ENCODE data around the gene ZCWPW1. TPM values are rescaled to one million over a fixed set of nuclear protein-coding genes. Genes with fewer than 3 reads are reported as not detected.

The ZCWPW1 gene
- total RNA-seq, 1 experiment from 2014 or later = 0.45 TPM

DNA sequence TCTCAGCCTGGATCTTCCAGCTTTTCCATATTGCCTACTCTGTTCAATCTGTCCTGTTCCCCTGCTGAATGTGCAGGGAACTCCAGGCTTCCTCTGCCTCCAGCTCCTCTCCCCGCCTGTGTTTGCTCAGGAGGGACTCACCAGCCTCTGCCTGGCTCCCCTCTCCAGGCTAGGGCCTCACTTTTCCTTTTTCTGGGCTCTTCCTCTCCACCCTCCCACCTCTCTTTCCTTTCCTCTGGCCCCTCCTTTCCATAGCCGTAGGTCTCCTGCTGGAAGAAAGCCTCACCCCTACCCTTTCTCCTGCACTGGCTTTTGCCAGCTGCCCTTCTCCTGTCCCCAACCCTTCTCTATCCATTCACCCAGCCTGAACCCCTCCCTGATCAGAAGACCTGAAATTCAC lies 30.3 kb downstream of the ZCWPW1 start:
- no peaks in the 10 kb centered on the region for H3K4me1 ChIP-seq (ENCODE audit: insufficient read depth, low read length, poor library complexity, severe bottlenecking)
- no peak for TF ChIP-seq EZH2 (IDR thresholded peaks at IDR 0.05; ENCODE audit: borderline replicate concordance, low read depth, low read length, poor library complexity, severe bottlenecking)
- TF ChIP-seq, protein P1, sequence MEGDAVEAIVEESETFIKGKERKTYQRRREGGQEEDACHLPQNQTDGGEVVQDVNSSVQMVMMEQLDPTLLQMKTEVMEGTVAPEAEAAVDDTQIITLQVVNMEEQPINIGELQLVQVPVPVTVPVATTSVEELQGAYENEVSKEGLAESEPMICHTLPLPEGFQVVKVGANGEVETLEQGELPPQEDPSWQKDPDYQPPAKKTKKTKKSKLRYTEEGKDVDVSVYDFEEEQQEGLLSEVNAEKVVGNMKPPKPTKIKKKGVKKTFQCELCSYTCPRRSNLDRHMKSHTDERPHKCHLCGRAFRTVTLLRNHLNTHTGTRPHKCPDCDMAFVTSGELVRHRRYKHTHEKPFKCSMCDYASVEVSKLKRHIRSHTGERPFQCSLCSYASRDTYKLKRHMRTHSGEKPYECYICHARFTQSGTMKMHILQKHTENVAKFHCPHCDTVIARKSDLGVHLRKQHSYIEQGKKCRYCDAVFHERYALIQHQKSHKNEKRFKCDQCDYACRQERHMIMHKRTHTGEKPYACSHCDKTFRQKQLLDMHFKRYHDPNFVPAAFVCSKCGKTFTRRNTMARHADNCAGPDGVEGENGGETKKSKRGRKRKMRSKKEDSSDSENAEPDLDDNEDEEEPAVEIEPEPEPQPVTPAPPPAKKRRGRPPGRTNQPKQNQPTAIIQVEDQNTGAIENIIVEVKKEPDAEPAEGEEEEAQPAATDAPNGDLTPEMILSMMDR (conservative IDR thresholded peaks at IDR 0.05; ENCODE audit: low read depth, low read length) = no peak
- CTCF ChIA-PET = no interaction called here

DNA sequence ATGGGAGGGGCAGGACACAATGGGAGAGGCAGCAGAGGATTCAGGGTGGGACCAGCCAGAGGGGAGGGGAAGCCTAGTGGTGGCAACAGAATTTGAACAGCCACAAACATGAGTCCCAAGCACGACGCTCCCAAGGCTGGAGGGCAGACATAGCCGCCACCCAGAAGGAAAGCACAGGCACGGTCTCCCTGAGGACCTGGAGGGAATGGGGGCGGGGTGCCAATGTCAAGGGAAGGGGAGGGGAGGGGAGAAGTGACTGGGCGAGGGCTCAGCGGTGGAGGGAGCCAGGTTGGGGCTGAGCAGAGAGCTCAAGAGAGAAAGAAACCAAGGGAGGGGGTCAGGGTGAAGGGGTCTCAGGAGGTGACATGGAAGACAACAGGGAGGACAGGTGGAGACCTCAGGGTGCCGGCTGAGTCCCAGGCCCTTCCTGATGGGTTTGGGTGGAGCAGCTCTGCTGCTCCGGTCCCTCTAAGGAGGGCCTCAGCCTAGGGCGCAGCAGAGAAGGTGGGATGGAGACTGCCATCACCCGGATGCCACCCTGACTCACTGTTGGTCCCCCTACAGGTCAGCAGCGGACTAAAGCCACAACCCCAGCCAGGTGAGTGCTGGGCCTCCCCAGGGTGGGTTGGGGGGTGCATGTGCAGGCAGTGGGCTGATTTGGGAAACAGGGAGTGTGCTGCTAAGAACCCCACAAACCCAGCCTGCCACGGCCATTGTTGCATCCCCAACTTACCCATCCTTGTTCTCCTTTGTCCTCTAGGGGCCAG lies 31.0 kb downstream of the ZCWPW1 start:
- no TSS peak for BruUV-seq (replicated peaks)
- DNase-seq (ENCODE audit: low spot score) = no peak
- H3K36me3 ChIP-seq (ENCODE audit: insufficient read depth, low read length, poor library complexity, severe bottlenecking) = no peaks in the 10 kb centered on the region
- no peak overlapping the region for H3K27ac ChIP-seq (ENCODE audit: low read depth, low read length, poor library complexity, severe bottlenecking)
- CTCF ChIA-PET = no interaction called here
- no peaks in the 10 kb centered on the region for H3K4me1 ChIP-seq (ENCODE audit: insufficient read depth, low read length, poor library complexity, severe bottlenecking)
- no peak overlapping the region for H3K4me3 ChIP-seq (ENCODE audit: low read depth, low read length, poor library complexity, severe bottlenecking)
- POLR2A ChIA-PET (ENCODE audit: low non-redundant PET) = no interaction called here
- TF ChIP-seq, protein P1 (conservative IDR thresholded peaks at IDR 0.05; ENCODE audit: low read depth, low read length) = no peak
- no peak for TF ChIP-seq EZH2 (IDR thresholded peaks at IDR 0.05; ENCODE audit: borderline replicate concordance, low read depth, low read length, poor library complexity, severe bottlenecking)
- H3K27me3 ChIP-seq (replicated peaks; ENCODE audit: insufficient read depth, low read depth, low read length, poor library complexity) = no peaks in the 10 kb centered on the region
- intact Hi-C loops (cut with micrococcal nuclease; ENCODE audit: unreplicated experiment) = no loop called here
- no peaks in the 10 kb centered on the region for H3K9me3 ChIP-seq (ENCODE audit: low read depth, low read length, poor library complexity, severe bottlenecking)

More for the DNA sequence above, 30.3 kb downstream of the ZCWPW1 start:
- no peaks in the 10 kb centered on the region for H3K27me3 ChIP-seq (replicated peaks; ENCODE audit: insufficient read depth, low read depth, low read length, poor library complexity)
- no peak overlapping the region for H3K27ac ChIP-seq (ENCODE audit: low read depth, low read length, poor library complexity, severe bottlenecking)
- POLR2A ChIA-PET (ENCODE audit: low non-redundant PET) = no interaction called here
- no TSS peak for BruUV-seq (replicated peaks)
- no peak for DNase-seq (ENCODE audit: low spot score)
- intact Hi-C loops (cut with micrococcal nuclease; ENCODE audit: unreplicated experiment) = no loop called here
- no peak overlapping the region for H3K4me3 ChIP-seq (ENCODE audit: low read depth, low read length, poor library complexity, severe bottlenecking)
- H3K36me3 ChIP-seq (ENCODE audit: insufficient read depth, low read length, poor library complexity, severe bottlenecking) = no peaks in the 10 kb centered on the region
- H3K9me3 ChIP-seq (ENCODE audit: low read depth, low read length, poor library complexity, severe bottlenecking) = no peaks in the 10 kb centered on the region

DNA sequence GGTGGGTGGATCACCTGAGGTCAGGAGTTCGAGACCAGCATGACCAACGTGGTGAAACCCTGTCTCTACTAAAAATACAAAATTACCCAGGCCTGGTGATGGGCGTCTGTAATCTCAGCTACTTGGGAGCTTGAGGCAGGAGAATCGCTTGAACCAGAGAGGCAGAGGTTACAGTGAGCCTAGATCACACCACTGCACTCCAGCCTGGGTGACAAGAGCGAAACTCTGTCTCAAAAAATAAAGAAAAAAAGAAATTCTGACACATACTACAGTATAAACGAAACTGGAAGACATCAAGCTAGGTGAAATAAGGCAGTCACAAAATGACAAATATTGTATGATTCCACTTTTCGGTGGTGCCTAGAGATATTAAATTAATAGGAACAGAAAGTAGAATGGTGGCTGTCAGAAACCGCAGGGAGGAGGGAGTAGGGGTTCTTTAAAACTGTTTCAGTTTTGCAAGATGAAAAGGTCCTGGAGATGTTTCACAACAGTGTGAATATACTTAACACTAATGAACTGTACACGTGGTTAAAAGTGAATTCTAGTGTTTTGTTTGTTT lies 32.0 kb downstream of the ZCWPW1 start:
- intact Hi-C loops (cut with micrococcal nuclease; ENCODE audit: unreplicated experiment) = no loop called here
- H3K9me3 ChIP-seq (ENCODE audit: low read depth, low read length, poor library complexity, severe bottlenecking) = no peaks in the 10 kb centered on the region
- no peak overlapping the region for H3K4me3 ChIP-seq (ENCODE audit: low read depth, low read length, poor library complexity, severe bottlenecking)
- no peaks in the 10 kb centered on the region for H3K36me3 ChIP-seq (ENCODE audit: insufficient read depth, low read length, poor library complexity, severe bottlenecking)
- ChIA-PET POLR2A (ENCODE audit: low non-redundant PET) (no interaction called here), CTCF (no interaction called here)
- no peak overlapping the region for H3K27ac ChIP-seq (ENCODE audit: low read depth, low read length, poor library complexity, severe bottlenecking)
- H3K4me1 ChIP-seq (ENCODE audit: insufficient read depth, low read length, poor library complexity, severe bottlenecking) = no peaks in the 10 kb centered on the region
- no peak for DNase-seq (ENCODE audit: low spot score)
- no peak for TF ChIP-seq EZH2 (IDR thresholded peaks at IDR 0.05; ENCODE audit: borderline replicate concordance, low read depth, low read length, poor library complexity, severe bottlenecking)
- TF ChIP-seq, protein P1 (conservative IDR thresholded peaks at IDR 0.05; ENCODE audit: low read depth, low read length) = no peak
- no TSS peak for BruUV-seq (replicated peaks)
- no peaks in the 10 kb centered on the region for H3K27me3 ChIP-seq (replicated peaks; ENCODE audit: insufficient read depth, low read depth, low read length, poor library complexity)

All from A673 (cell line).